GM19023 (cell line): ENCODE measurements around the gene ZNF432.

ENCODE experiments used
- ATAC-seq: cut with Tn5 transposase; IDR thresholded peaks from one replicate; pipeline ENCODE4 v1.9.1; 2021; ENCODE audit warnings: mild to moderate bottlenecking, moderate library complexity; ENCODE audit not compliant: unreplicated experiment

Gene ZNF432

GRCh38 chr19:52010674-52011073 lies 38.0 kb downstream of the ZNF432 start:
- no peak for ATAC-seq

- ATAC-seq = peak; percentile 98
These were observed 40.7 kb downstream of the ZNF432 start, which contains the start of gene ZNF615 for GRCh38 chr19:52007806-52008557. Gene ZNF615, minus strand, starts transcription at chr19:52008211. Its CDS starts 4,500 bp downstream, at chr19:52003711.

GRCh38 chr19:52007451-52007805 lies 41.2 kb downstream of the ZNF432 start:
- ATAC-seq = no peak

GRCh38 chr19:51994048-51994644 lies 54.5 kb downstream of the ZNF432 start:
- no peak for ATAC-seq

GRCh38 chr19:51993422-51993821 lies 55.2 kb downstream of the ZNF432 start:
- no peak for ATAC-seq

GRCh38 chr19:51986309-51987291 lies 62.0 kb downstream of the ZNF432 start, which contains the start of gene ZNF350:
Gene ZNF350, minus strand, starts transcription at chr19:51986840. Its CDS starts 12,480 bp downstream, at chr19:51974360.
- no peak for ATAC-seq

- ATAC-seq = no peak
These were observed 65.3 kb downstream of the ZNF432 start for GRCh38 chr19:51983361-51983760.
